ENCODE data around the gene MPP2. TPM values are rescaled to one million over a fixed set of nuclear protein-coding genes. Genes with fewer than 3 reads are reported as not detected.
A peak's percentile ranks its signal among the peaks of the same experiment; 100 is the strongest.
"Not testable (repeated sequence)": the region's sequence is repeated elsewhere in the genome, so short reads cannot be mapped to it uniquely, and the experiment has no call there.

MPP2 gene
- total and polyA plus RNA-seq, 7 donors: 0.23 to 33.0 (median 10.9) TPM

GRCh38 chr17:43931062-43931571, 23.8 kb upstream of the MPP2 start:
- DNase-seq: no peak
- H3K4me3 ChIP-seq: no peak overlapping the region
- H3K27me3 ChIP-seq: peaks cover 6 to 59% (median 17%) of the 10 kb centered on the region in 3 donors
- no peaks in the 10 kb centered on the region for H3K9me3 ChIP-seq
- no peaks in the 10 kb centered on the region for H3K36me3 ChIP-seq
- WGBS, 2 donors: 16 to 72% methylated on average over 5 of the region's 5 CpGs
- intact Hi-C loops (cut with DNase I): no loop called here
- peaks cover 0 to 11% (median 8%) of the 10 kb centered on the region in 4 donors for H3K4me1 ChIP-seq
- TF ChIP-seq, protein P1, sequence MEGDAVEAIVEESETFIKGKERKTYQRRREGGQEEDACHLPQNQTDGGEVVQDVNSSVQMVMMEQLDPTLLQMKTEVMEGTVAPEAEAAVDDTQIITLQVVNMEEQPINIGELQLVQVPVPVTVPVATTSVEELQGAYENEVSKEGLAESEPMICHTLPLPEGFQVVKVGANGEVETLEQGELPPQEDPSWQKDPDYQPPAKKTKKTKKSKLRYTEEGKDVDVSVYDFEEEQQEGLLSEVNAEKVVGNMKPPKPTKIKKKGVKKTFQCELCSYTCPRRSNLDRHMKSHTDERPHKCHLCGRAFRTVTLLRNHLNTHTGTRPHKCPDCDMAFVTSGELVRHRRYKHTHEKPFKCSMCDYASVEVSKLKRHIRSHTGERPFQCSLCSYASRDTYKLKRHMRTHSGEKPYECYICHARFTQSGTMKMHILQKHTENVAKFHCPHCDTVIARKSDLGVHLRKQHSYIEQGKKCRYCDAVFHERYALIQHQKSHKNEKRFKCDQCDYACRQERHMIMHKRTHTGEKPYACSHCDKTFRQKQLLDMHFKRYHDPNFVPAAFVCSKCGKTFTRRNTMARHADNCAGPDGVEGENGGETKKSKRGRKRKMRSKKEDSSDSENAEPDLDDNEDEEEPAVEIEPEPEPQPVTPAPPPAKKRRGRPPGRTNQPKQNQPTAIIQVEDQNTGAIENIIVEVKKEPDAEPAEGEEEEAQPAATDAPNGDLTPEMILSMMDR (IDR thresholded peaks at IDR 0.05): no peak
- TF ChIP-seq POLR2AphosphoS5 (IDR thresholded peaks at IDR 0.05): no peak
- no peak for TF ChIP-seq POLR2A (IDR thresholded peaks at IDR 0.05)
- no peak for TF ChIP-seq EP300 (IDR thresholded peaks at IDR 0.05)
- no peak overlapping the region for H3K27ac ChIP-seq

DNA sequence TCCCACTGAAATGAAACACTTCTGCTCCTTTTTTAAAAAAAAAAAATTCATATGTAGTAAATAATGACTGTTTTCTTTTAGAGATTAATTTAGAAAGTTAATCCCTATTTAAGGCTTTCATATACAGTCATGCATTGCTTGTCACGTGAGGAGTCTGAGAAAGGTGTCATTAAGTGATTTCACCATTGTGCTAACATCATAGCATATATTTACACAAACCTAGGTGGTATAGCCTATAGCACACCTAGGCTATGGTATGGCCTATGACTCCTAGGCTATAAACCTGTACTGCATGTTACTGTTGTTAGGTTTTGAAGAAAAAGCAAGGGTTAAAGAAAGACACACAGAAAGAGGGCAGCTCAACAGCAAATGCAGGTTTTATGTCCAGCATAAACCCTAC, 21.3 kb upstream of the MPP2 start:
- H3K36me3 ChIP-seq: no peaks in the 10 kb centered on the region
- WGBS, 2 donors: 8 to 47% methylated on average over 1 of the region's 1 CpG
- H3K27ac ChIP-seq: no peak overlapping the region
- TF ChIP-seq POLR2A (IDR thresholded peaks at IDR 0.05) (no peak), EP300 (IDR thresholded peaks at IDR 0.05) (no peak), POLR2AphosphoS5 (IDR thresholded peaks at IDR 0.05) (no peak)
- TF ChIP-seq, protein P1 (IDR thresholded peaks at IDR 0.05): no peak
- peaks cover 0 to 11% (median 8%) of the 10 kb centered on the region in 4 donors for H3K4me1 ChIP-seq
- no peaks in the 10 kb centered on the region for H3K9me3 ChIP-seq
- peaks cover 6 to 63% (median 26%) of the 10 kb centered on the region in 3 donors for H3K27me3 ChIP-seq
- DNase-seq: no peak
- H3K4me3 ChIP-seq: no peak overlapping the region
- intact Hi-C loops (cut with DNase I): no loop called here

GRCh38 chr17:43927929-43928328, 20.6 kb upstream of the MPP2 start:
- H3K36me3 ChIP-seq; intact Hi-C loops (cut with DNase I); DNase-seq; H3K27ac ChIP-seq; H3K9me3 ChIP-seq; H3K4me3 ChIP-seq: not testable (repeated sequence)
- Histone ChIP-seq H3K4me1 (peaks cover 0 to 11% (median 8%) of the 10 kb centered on the region in 4 donors), H3K27me3 (peaks cover 6 to 63% (median 26%) of the 10 kb centered on the region in 3 donors)
- WGBS, 2 donors: 7 to 12% methylated on average over 5 of the region's 5 CpGs

DNA sequence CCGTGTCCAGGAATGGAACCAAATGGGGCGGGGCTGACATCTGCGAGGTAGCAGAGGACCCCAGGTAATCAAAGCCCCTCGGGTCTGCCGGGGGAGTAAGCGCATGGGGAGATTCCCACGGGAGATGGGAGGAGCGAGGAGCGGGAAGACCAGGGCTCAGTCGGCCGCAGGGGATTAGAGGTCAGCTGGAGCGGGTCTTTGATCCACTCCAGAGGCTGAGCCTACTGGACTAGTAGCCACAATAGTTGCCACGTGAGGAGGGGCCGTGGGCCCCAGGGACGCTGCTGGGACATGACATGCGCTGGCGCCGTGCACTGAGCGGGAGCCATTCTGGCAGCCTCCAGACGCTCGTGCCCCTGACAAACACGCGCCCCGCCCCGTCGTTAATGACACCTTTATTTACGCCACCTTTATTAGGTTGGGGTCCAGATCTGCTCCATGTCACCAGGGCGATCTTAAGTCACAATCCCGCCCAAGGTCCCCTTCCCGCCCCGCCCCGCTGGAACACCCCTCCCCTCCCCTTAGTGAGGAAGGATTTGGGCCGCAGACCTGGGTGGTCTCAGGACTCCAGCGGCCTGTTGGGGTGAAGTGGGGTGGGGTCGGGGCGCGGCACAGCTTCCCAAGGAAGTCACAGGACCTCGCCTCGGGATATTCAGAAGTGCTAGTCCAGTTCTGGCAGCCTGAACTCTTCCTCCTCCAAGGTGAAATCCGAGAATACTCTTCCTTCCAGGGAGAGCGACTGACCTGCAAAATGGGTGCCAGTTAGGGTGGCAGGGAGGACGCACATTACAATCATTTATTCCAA, 19.9 kb upstream of the MPP2 start:
- Histone ChIP-seq H3K27ac (no peak overlapping the region), H3K4me3 (peak overlapping the region in 3 of 4 donors; percentile 19 to 30 (median 24)), H3K9me3 (no peaks in the 10 kb centered on the region), H3K27me3 (peaks cover 6 to 60% (median 22%) of the 10 kb centered on the region in 3 donors), H3K4me1 (peaks cover 0 to 11% (median 8%) of the 10 kb centered on the region in 4 donors), H3K36me3 (no peaks in the 10 kb centered on the region)
- WGBS, 2 donors: 2 to 5% methylated on average over 42 of the region's 42 CpGs
- no peak for TF ChIP-seq EP300 (IDR thresholded peaks at IDR 0.05)
- no peak for TF ChIP-seq POLR2AphosphoS5 (IDR thresholded peaks at IDR 0.05)
- TF ChIP-seq POLR2A (IDR thresholded peaks at IDR 0.05): no peak
- TF ChIP-seq, protein P1 (IDR thresholded peaks at IDR 0.05): no peak
- no peak for DNase-seq
- intact Hi-C loops (cut with DNase I): no loop called here

GRCh38 chr17:43924558-43924957, 17.2 kb upstream of the MPP2 start:
- TF ChIP-seq POLR2A (IDR thresholded peaks at IDR 0.05) (no peak), POLR2AphosphoS5 (IDR thresholded peaks at IDR 0.05) (no peak), EP300 (IDR thresholded peaks at IDR 0.05) (no peak)
- TF ChIP-seq, protein P1 (IDR thresholded peaks at IDR 0.05): no peak
- DNase-seq: no peak
- intact Hi-C loops (cut with DNase I): no loop called here
- H3K36me3 ChIP-seq: no peaks in the 10 kb centered on the region
- no peak overlapping the region for H3K27ac ChIP-seq
- peaks cover 6 to 59% (median 22%) of the 10 kb centered on the region in 3 donors for H3K27me3 ChIP-seq
- H3K4me3 ChIP-seq: no peak overlapping the region
- 83 to 86% methylated on average over 2 of the region's 2 CpGs for WGBS, 2 donors
- H3K4me1 ChIP-seq: peaks cover 0 to 11% (median 8%) of the 10 kb centered on the region in 4 donors
- no peaks in the 10 kb centered on the region for H3K9me3 ChIP-seq

Measured in sigmoid colon (tissue), 7 donors.